NCI-H1694 (cell line): ENCODE measurements around the gene RIMS3.
"Not testable (repeated sequence)": the region's sequence is repeated elsewhere in the genome, so short reads cannot be mapped to it uniquely, and the experiment has no call there.

Experiments used
- DNase-seq: peaks from one replicate; lab custom pipeline; 2025; lab: John Stamatoyannopoulos, UW

The RIMS3 gene

GRCh38 chr1:40593449-40594186, 71.9 kb downstream of the RIMS3 start:
- no peak for DNase-seq

GRCh38 chr1:40592107-40592803, 73.2 kb downstream of the RIMS3 start:
- DNase-seq: peak; percentile 48

DNA sequence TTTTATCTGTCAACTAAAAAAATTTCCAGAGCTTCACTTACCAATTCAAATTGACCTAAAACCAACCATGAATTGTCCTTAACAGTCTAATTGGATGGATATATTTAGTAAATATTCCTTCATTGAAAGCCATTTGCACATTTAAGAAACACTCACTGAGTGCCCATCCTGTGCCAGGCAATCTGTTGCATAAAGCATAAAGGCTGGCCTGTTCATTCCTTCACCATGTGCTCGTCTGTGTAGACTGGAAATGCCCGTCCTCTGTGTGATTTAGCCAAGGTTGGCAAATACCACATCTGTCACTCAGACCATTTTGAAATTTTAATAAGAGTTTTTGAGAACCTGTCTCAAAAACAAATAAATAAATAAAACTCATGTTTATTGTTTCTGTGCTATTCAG, 76.9 kb downstream of the RIMS3 start:
- DNase-seq: no peak

- no peak for DNase-seq
These were observed 81.5 kb downstream of the RIMS3 start for GRCh38 chr1:40583980-40584379.

DNA sequence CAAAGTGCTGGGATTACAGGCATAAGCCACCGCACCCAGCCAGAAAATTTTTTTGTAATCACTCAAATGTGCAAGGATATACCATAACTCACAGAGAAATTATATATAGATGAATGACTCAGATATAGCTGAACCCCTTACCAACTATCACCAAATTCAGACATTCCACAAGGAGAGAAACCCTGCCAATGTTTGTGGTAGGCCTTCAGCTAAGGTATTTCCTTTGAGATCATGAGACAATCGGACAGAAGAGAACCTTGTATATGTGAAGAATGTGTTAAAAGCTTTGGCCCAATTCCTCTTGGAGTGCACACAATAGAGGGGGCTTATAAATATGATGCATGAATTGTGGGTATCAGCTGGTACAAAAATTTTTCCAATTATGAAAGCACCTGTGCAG, 83.4 kb downstream of the RIMS3 start:
- no peak for DNase-seq

GRCh38 chr1:40575336-40575735, 90.1 kb downstream of the RIMS3 start:
- DNase-seq: no peak

- not testable (repeated sequence) for DNase-seq
These were observed 90.7 kb downstream of the RIMS3 start for GRCh38 chr1:40574805-40575204.
